Measurements from ENCODE around the gene ZNF44. TPM values are rescaled to one million over a fixed set of nuclear protein-coding genes. Genes with fewer than 3 reads are reported as not detected.
A peak's percentile ranks its signal among the peaks of the same experiment; 100 is the strongest.
"Not testable (repeated sequence)": the region's sequence is repeated elsewhere in the genome, so short reads cannot be mapped to it uniquely, and the experiment has no call there.

The ZNF44 gene
- total and polyA plus RNA-seq, 8 donors = 3.2 to 33.8 (median 9.9) TPM

- 82 to 98% (median 95%) methylated on average over 4 of the region's 4 CpGs for WGBS, 5 donors
- Histone ChIP-seq H3K4me1 (peaks cover 5 to 27% (median 18%) of the 10 kb centered on the region in 4 donors), H3K9me3 (no peaks in the 10 kb centered on the region), H3K27me3 (no peaks in the 10 kb centered on the region), H3K36me3 (no peaks in the 10 kb centered on the region), H3K27ac (no peak overlapping the region), H3K4me3 (no peak overlapping the region)
- intact Hi-C loops (cut with DNase I; ENCODE audit: low total_unique reads) = no loop called here
- DNase-seq = no peak
- TF ChIP-seq POLR2AphosphoS5 (IDR thresholded peaks at IDR 0.05) (no peak), EP300 (IDR thresholded peaks at IDR 0.05) (no peak), POLR2A (IDR thresholded peaks at IDR 0.05) (no peak), CTCF (IDR thresholded peaks at IDR 0.05) (no peak)
Observed at GRCh38 chr19:12330340-12330739, 35.7 kb upstream of the ZNF44 start.

GRCh38 chr19:12325690-12326089 is 31.0 kb upstream of the ZNF44 start:
- intact Hi-C loops (cut with DNase I; ENCODE audit: low total_unique reads) = no loop called here
- no peak for DNase-seq
- Histone ChIP-seq H3K9me3 (peaks cover 0 to 17% (median 0%) of the 10 kb centered on the region in 4 donors), H3K36me3 (peaks cover 14 to 30% (median 24%) of the 10 kb centered on the region in 4 donors), H3K4me3 (no peak overlapping the region), H3K27ac (no peak overlapping the region), H3K27me3 (no peaks in the 10 kb centered on the region), H3K4me1 (no peaks in the 10 kb centered on the region)
- TF ChIP-seq POLR2A (IDR thresholded peaks at IDR 0.05) (no peak), POLR2AphosphoS5 (IDR thresholded peaks at IDR 0.05) (no peak), CTCF (IDR thresholded peaks at IDR 0.05) (no peak), EP300 (IDR thresholded peaks at IDR 0.05) (no peak)

GRCh38 chr19:12318782-12319413 is 24.2 kb upstream of the ZNF44 start:
- intact Hi-C loops (cut with DNase I; ENCODE audit: low total_unique reads) = no loop called here
- H3K9me3 ChIP-seq = peaks cover 0 to 43% (median 16%) of the 10 kb centered on the region in 4 donors
- DNase-seq = no peak
- H3K27me3 ChIP-seq = no peaks in the 10 kb centered on the region
- TF ChIP-seq POLR2AphosphoS5 (IDR thresholded peaks at IDR 0.05) (no peak), POLR2A (IDR thresholded peaks at IDR 0.05) (no peak), EP300 (IDR thresholded peaks at IDR 0.05) (no peak), CTCF (IDR thresholded peaks at IDR 0.05) (no peak)
- H3K36me3 ChIP-seq = peaks cover 36 to 76% (median 57%) of the 10 kb centered on the region in 4 donors
- H3K4me3 ChIP-seq = no peak overlapping the region
- H3K27ac ChIP-seq = no peak overlapping the region
- 95 to 97% (median 96%) methylated on average over 13 of the region's 13 CpGs for WGBS, 5 donors
- H3K4me1 ChIP-seq = no peaks in the 10 kb centered on the region

GRCh38 chr19:12314553-12314952 is 19.9 kb upstream of the ZNF44 start:
- no peaks in the 10 kb centered on the region for H3K27me3 ChIP-seq
- peaks cover 11 to 35% (median 22%) of the 10 kb centered on the region in 4 donors for H3K36me3 ChIP-seq
- peak overlapping the region in 1 of 4 donors; percentile 1 for H3K4me3 ChIP-seq
- H3K4me1 ChIP-seq = no peaks in the 10 kb centered on the region
- WGBS, 5 donors = 36 to 50% (median 47%) methylated on average over 7 of the region's 7 CpGs
- peak; percentile 29 to 71 for DNase-seq
- H3K27ac ChIP-seq = no peak overlapping the region
- peaks cover 0 to 18% (median 11%) of the 10 kb centered on the region in 4 donors for H3K9me3 ChIP-seq
- peak in 1 of 3 donors; percentile 31 for TF ChIP-seq POLR2AphosphoS5 (IDR thresholded peaks at IDR 0.05)
- TF ChIP-seq POLR2A (IDR thresholded peaks at IDR 0.05) = no peak
- intact Hi-C loops (cut with DNase I; ENCODE audit: low total_unique reads) = no loop called here

GRCh38 chr19:12308891-12309290 is 14.2 kb upstream of the ZNF44 start:
- H3K27ac ChIP-seq; intact Hi-C loops (cut with DNase I; ENCODE audit: low total_unique reads): not testable (repeated sequence)

More at GRCh38 chr19:12308891-12309290, 14.2 kb upstream of the ZNF44 start:
- H3K27me3 ChIP-seq, DNase-seq, H3K36me3 ChIP-seq, H3K4me1 ChIP-seq, H3K9me3 ChIP-seq, H3K4me3 ChIP-seq: not testable (repeated sequence)
- WGBS, 5 donors = 91 to 97% (median 96%) methylated on average over 12 of the region's 12 CpGs
